ENCODE data around the gene FNBP1.
"Not testable (repeated sequence)": the region's sequence is repeated elsewhere in the genome, so short reads cannot be mapped to it uniquely, and the experiment has no call there.

Gene FNBP1

GRCh38 chr9:129988607-129989361, 54.2 kb downstream of the FNBP1 start:
- no peak overlapping the region for H2BK15ac ChIP-seq (ENCODE audit: low read length)
- H2AK5ac ChIP-seq (ENCODE audit: low read depth, low read length): no peak overlapping the region
- WGBS, 2 donors (ENCODE audit: extremely low coverage in 2 of 2, insufficient read length in 2 of 2, insufficient replicate concordance in 1 of 2): no CpG with 5 or more reads among the region's 9 CpGs
- H2BK12ac ChIP-seq (ENCODE audit: low read length): no peak overlapping the region
- H4K91ac ChIP-seq (ENCODE audit: low read depth, low read length, poor library complexity): no peak overlapping the region
- no peak overlapping the region for H3K14ac ChIP-seq (ENCODE audit: low read length)
- no peak overlapping the region for H2BK120ac ChIP-seq (ENCODE audit: low read depth, low read length)
- no peak overlapping the region for H3K23ac ChIP-seq (ENCODE audit: low read depth, low read length, poor library complexity)
- no peak overlapping the region for H3K27ac ChIP-seq (replicated peaks; ENCODE audit: low read length)
- H3K4me3 ChIP-seq (ENCODE audit: low read length in 2 of 2): no peak overlapping the region
- H3K9ac ChIP-seq (ENCODE audit: low read depth, low read length, poor library complexity): no peak overlapping the region
- H3K18ac ChIP-seq (ENCODE audit: low read length): no peak overlapping the region
- no peak overlapping the region for H2AFZ ChIP-seq (ENCODE audit: low read length)
- H3K36me3 ChIP-seq (replicated peaks in 1 of 2; ENCODE audit: control insufficient read depth in 2 of 2, insufficient read depth in 2 of 2, low read length in 2 of 2): peaks cover 0 to 5% of the 10 kb centered on the region in 2 donors
- peaks cover 0 to 3% of the 10 kb centered on the region in 2 donors for H3K9me3 ChIP-seq (replicated peaks in 1 of 2; ENCODE audit: control insufficient read depth in 2 of 2, insufficient read depth in 1 of 2, low read depth in 1 of 2, low read length in 2 of 2)
- no peak overlapping the region for H3K4me2 ChIP-seq (ENCODE audit: insufficient read depth, low read length, poor library complexity, severe bottlenecking)
- H4K8ac ChIP-seq (ENCODE audit: low read depth, low read length): no peak overlapping the region
- H2BK5ac ChIP-seq (ENCODE audit: low read length): no peak overlapping the region
- no peaks in the 10 kb centered on the region for H3K4me1 ChIP-seq (ENCODE audit: control insufficient read depth in 2 of 2, insufficient read depth in 1 of 2, low read depth in 1 of 2, low read length in 2 of 2)
- DNase-seq (ENCODE audit: low spot score): no peak
- H3K4ac ChIP-seq (ENCODE audit: low read length): no peak overlapping the region
- no peaks in the 10 kb centered on the region for H3K79me1 ChIP-seq (ENCODE audit: low read depth, low read length)
- H3K27me3 ChIP-seq (ENCODE audit: control insufficient read depth in 3 of 3, insufficient read depth in 3 of 3, low read depth in 1 of 3, low read length in 3 of 3): no peaks in the 10 kb centered on the region

GRCh38 chr9:129987941-129988340, 55.0 kb downstream of the FNBP1 start:
- Histone ChIP-seq H2BK120ac (ENCODE audit: low read depth, low read length) (no peak overlapping the region), H3K27me3 (ENCODE audit: control insufficient read depth in 3 of 3, insufficient read depth in 3 of 3, low read depth in 1 of 3, low read length in 3 of 3) (no peaks in the 10 kb centered on the region), H2BK5ac (ENCODE audit: low read length) (no peak overlapping the region), H3K79me1 (ENCODE audit: low read depth, low read length) (no peaks in the 10 kb centered on the region), H3K4me2 (ENCODE audit: insufficient read depth, low read length, poor library complexity, severe bottlenecking) (no peak overlapping the region), H3K27ac (replicated peaks; ENCODE audit: low read length) (no peak overlapping the region), H3K4me1 (ENCODE audit: control insufficient read depth in 2 of 2, insufficient read depth in 1 of 2, low read depth in 1 of 2, low read length in 2 of 2) (no peaks in the 10 kb centered on the region), H2BK12ac (ENCODE audit: low read length) (no peak overlapping the region), H2AFZ (ENCODE audit: low read length) (no peak overlapping the region), H3K9me3 (replicated peaks in 1 of 2; ENCODE audit: control insufficient read depth in 2 of 2, insufficient read depth in 1 of 2, low read depth in 1 of 2, low read length in 2 of 2) (peaks cover 0 to 3% of the 10 kb centered on the region in 2 donors), H3K23ac (ENCODE audit: low read depth, low read length, poor library complexity) (no peak overlapping the region), H2AK5ac (ENCODE audit: low read depth, low read length) (no peak overlapping the region), H4K91ac (ENCODE audit: low read depth, low read length, poor library complexity) (no peak overlapping the region), H3K4me3 (ENCODE audit: low read length in 2 of 2) (no peak overlapping the region), H4K8ac (ENCODE audit: low read depth, low read length) (no peak overlapping the region), H3K18ac (ENCODE audit: low read length) (no peak overlapping the region), H3K36me3 (replicated peaks in 1 of 2; ENCODE audit: control insufficient read depth in 2 of 2, insufficient read depth in 2 of 2, low read length in 2 of 2) (peaks cover 0 to 5% of the 10 kb centered on the region in 2 donors), H3K9ac (ENCODE audit: low read depth, low read length, poor library complexity) (no peak overlapping the region), H3K14ac (ENCODE audit: low read length) (no peak overlapping the region), H3K4ac (ENCODE audit: low read length) (no peak overlapping the region), H2BK15ac (ENCODE audit: low read length) (no peak overlapping the region)
- DNase-seq (ENCODE audit: low spot score): no peak
- WGBS, 2 donors (ENCODE audit: extremely low coverage in 2 of 2, insufficient read length in 2 of 2, insufficient replicate concordance in 1 of 2): no CpG with 5 or more reads among the region's 1 CpG

GRCh38 chr9:129987047-129987446, 55.9 kb downstream of the FNBP1 start:
- Histone ChIP-seq H3K27me3 (ENCODE audit: control insufficient read depth in 3 of 3, insufficient read depth in 3 of 3, low read depth in 1 of 3, low read length in 3 of 3) (no peaks in the 10 kb centered on the region), H2BK120ac (ENCODE audit: low read depth, low read length) (no peak overlapping the region), H3K9ac (ENCODE audit: low read depth, low read length, poor library complexity) (no peak overlapping the region), H3K4me2 (ENCODE audit: insufficient read depth, low read length, poor library complexity, severe bottlenecking) (no peak overlapping the region), H3K4me1 (ENCODE audit: control insufficient read depth in 2 of 2, insufficient read depth in 1 of 2, low read depth in 1 of 2, low read length in 2 of 2) (no peaks in the 10 kb centered on the region), H3K27ac (replicated peaks; ENCODE audit: low read length) (no peak overlapping the region), H2BK15ac (ENCODE audit: low read length) (no peak overlapping the region), H3K79me1 (ENCODE audit: low read depth, low read length) (no peaks in the 10 kb centered on the region), H3K4me3 (ENCODE audit: low read length in 2 of 2) (no peak overlapping the region), H2BK12ac (ENCODE audit: low read length) (no peak overlapping the region), H3K9me3 (replicated peaks in 1 of 2; ENCODE audit: control insufficient read depth in 2 of 2, insufficient read depth in 1 of 2, low read depth in 1 of 2, low read length in 2 of 2) (peaks cover 0 to 7% of the 10 kb centered on the region in 2 donors), H3K18ac (ENCODE audit: low read length) (no peak overlapping the region), H4K91ac (ENCODE audit: low read depth, low read length, poor library complexity) (no peak overlapping the region), H3K4ac (ENCODE audit: low read length) (no peak overlapping the region), H2BK5ac (ENCODE audit: low read length) (no peak overlapping the region), H2AFZ (ENCODE audit: low read length) (no peak overlapping the region), H4K8ac (ENCODE audit: low read depth, low read length) (no peak overlapping the region), H3K23ac (ENCODE audit: low read depth, low read length, poor library complexity) (no peak overlapping the region), H2AK5ac (ENCODE audit: low read depth, low read length) (no peak overlapping the region), H3K14ac (ENCODE audit: low read length) (no peak overlapping the region), H3K36me3 (replicated peaks in 1 of 2; ENCODE audit: control insufficient read depth in 2 of 2, insufficient read depth in 2 of 2, low read length in 2 of 2) (peaks cover 2% of the 10 kb centered on the region in 2 donors)
- WGBS, 2 donors (ENCODE audit: extremely low coverage in 2 of 2, insufficient read length in 2 of 2, insufficient replicate concordance in 1 of 2): no CpG with 5 or more reads among the region's 8 CpGs
- no peak for DNase-seq (ENCODE audit: low spot score)

- not testable (repeated sequence) for H3K4me2 ChIP-seq (ENCODE audit: insufficient read depth, low read length, poor library complexity, severe bottlenecking); H3K4me1 ChIP-seq (ENCODE audit: control insufficient read depth in 2 of 2, insufficient read depth in 1 of 2, low read depth in 1 of 2, low read length in 2 of 2); H3K18ac ChIP-seq (ENCODE audit: low read length); H3K14ac ChIP-seq (ENCODE audit: low read length); H3K27me3 ChIP-seq (ENCODE audit: control insufficient read depth in 3 of 3, insufficient read depth in 3 of 3, low read depth in 1 of 3, low read length in 3 of 3); H3K9ac ChIP-seq (ENCODE audit: low read depth, low read length, poor library complexity); H4K8ac ChIP-seq (ENCODE audit: low read depth, low read length); H2BK15ac ChIP-seq (ENCODE audit: low read length); H3K9me3 ChIP-seq (replicated peaks in 1 of 2; ENCODE audit: control insufficient read depth in 2 of 2, insufficient read depth in 1 of 2, low read depth in 1 of 2, low read length in 2 of 2); H2AK5ac ChIP-seq (ENCODE audit: low read depth, low read length); H3K4me3 ChIP-seq (ENCODE audit: low read length in 2 of 2); DNase-seq (ENCODE audit: low spot score); H3K4ac ChIP-seq (ENCODE audit: low read length); H3K79me1 ChIP-seq (ENCODE audit: low read depth, low read length); H3K23ac ChIP-seq (ENCODE audit: low read depth, low read length, poor library complexity); H4K91ac ChIP-seq (ENCODE audit: low read depth, low read length, poor library complexity); H3K36me3 ChIP-seq (replicated peaks in 1 of 2; ENCODE audit: control insufficient read depth in 2 of 2, insufficient read depth in 2 of 2, low read length in 2 of 2); H2BK5ac ChIP-seq (ENCODE audit: low read length); H2AFZ ChIP-seq (ENCODE audit: low read length); H3K27ac ChIP-seq (replicated peaks; ENCODE audit: low read length); H2BK120ac ChIP-seq (ENCODE audit: low read depth, low read length); H2BK12ac ChIP-seq (ENCODE audit: low read length)
- WGBS, 2 donors (ENCODE audit: extremely low coverage in 2 of 2, insufficient read length in 2 of 2, insufficient replicate concordance in 1 of 2): no CpG with 5 or more reads among the region's 9 CpGs
Measured at GRCh38 chr9:129984589-129984988, 58.4 kb downstream of the FNBP1 start.
